Gastroesophageal sphincter (tissue), 3 donors: ENCODE data around the gene SIN3B.

ENCODE experiments used
- CTCF ChIP-seq, 4 experiments: fragments of 200-600 bp in 2 of 4; fragments of 450-650 bp in 2 of 4; sonication (generic) in 1 of 4; IDR thresholded peaks; one replicate each; pipeline ENCODE4 v1.5.1; 2017 to 2019; ENCODE audit warnings: antibody characterized with exemption in 4 of 4, mild to moderate bottlenecking in 2 of 4, moderate library complexity in 2 of 4
- POLR2AphosphoS5 ChIP-seq: sonication (generic); formaldehyde crosslinking; IDR thresholded peaks from one replicate; pipeline ENCODE4 v1.6.1; 2017; ENCODE audit warnings: antibody characterized with exemption

- TF ChIP-seq CTCF (IDR thresholded peaks at IDR 0.05) (no peak), POLR2AphosphoS5 (no peak)
Observed at GRCh38 chr19:16861011-16861410, 31.8 kb downstream of the SIN3B start.
